DOHH2 (cell line): ENCODE measurements around the gene ARRDC2.
A peak's percentile ranks its signal among the peaks of the same experiment; 100 is the strongest.

Experiments used
- H3F3A ChIP-seq: fragments of 200-600 bp; sonication (generic), shearing (Covaris generic); 2 replicates; pipeline ENCODE4 v1.6.0; 2016; ENCODE audit warnings: antibody characterized with exemption, mild to moderate bottlenecking; ENCODE audit not compliant: control insufficient read depth, insufficient read depth
- H3K27ac ChIP-seq: fragments of 200-600 bp; sonication (generic); 2 replicates; pipeline ENCODE4 v1.5.1; 2014; ENCODE audit warnings: low read depth, mild to moderate bottlenecking, low read length, moderate library complexity
- H3K27me3 ChIP-seq: fragments of 200-600 bp; sonication (generic); 2 replicates; pipeline ENCODE4 v1.6.1; 2014; ENCODE audit warnings: mild to moderate bottlenecking, low read length, mixed read lengths; ENCODE audit not compliant: control insufficient read depth
- H3K36me3 ChIP-seq: fragments of 200-600 bp; sonication (generic); 2 replicates; pipeline ENCODE4 v1.6.1; 2014; ENCODE audit warnings: mild to moderate bottlenecking, low read length, moderate library complexity, mixed read lengths; ENCODE audit not compliant: control insufficient read depth
- H3K4me1 ChIP-seq: fragments of 200-600 bp; sonication (generic); 2 replicates; pipeline ENCODE4 v1.6.1; 2014; ENCODE audit warnings: mild to moderate bottlenecking, low read length, mixed read lengths; ENCODE audit not compliant: control insufficient read depth
- H3K4me2 ChIP-seq: fragments of 200-600 bp; sonication (generic); 2 replicates; pipeline ENCODE4 v1.6.0; 2014; ENCODE audit warnings: mild to moderate bottlenecking, low read length, moderate library complexity
- H3K4me3 ChIP-seq: fragments of 200-600 bp; sonication (generic); 2 replicates; pipeline ENCODE4 v1.5.1; 2014; ENCODE audit warnings: mild to moderate bottlenecking, low read length, mixed read lengths
- H3K79me2 ChIP-seq: fragments of 200-600 bp; sonication (generic); 2 replicates; pipeline ENCODE4 v1.6.1; 2014; ENCODE audit warnings: mild to moderate bottlenecking, low read length, mixed read lengths; ENCODE audit not compliant: control insufficient read depth
- H3K9me2 ChIP-seq: fragments of 200-600 bp; sonication (generic); replicated peaks from 2 replicates; pipeline ENCODE4 v1.6.1; 2014; ENCODE audit warnings: mild to moderate bottlenecking, low read length, mixed read lengths; ENCODE audit not compliant: control insufficient read depth
- H3K9me3 ChIP-seq: fragments of 200-600 bp; sonication (generic); 2 replicates; pipeline ENCODE4 v1.6.1; 2014; ENCODE audit warnings: antibody characterized with exemption, low read length, mixed read lengths; ENCODE audit not compliant: control insufficient read depth, insufficient read depth
- H4K20me1 ChIP-seq: fragments of 200-600 bp; sonication (generic); 2 replicates; pipeline ENCODE4 v1.6.0; 2014; ENCODE audit warnings: low read depth, mild to moderate bottlenecking, antibody characterized with exemption, low read length, moderate library complexity; ENCODE audit not compliant: control insufficient read depth, insufficient read depth
- CTCF ChIP-seq: fragments of 200-600 bp; sonication (generic); IDR thresholded peaks from one replicate; pipeline ENCODE4 v1.5.1; 2014; ENCODE audit warnings: antibody characterized with exemption, mild to moderate bottlenecking, low read depth, low read length; ENCODE audit not compliant: poor library complexity, severe bottlenecking
- EZH2phosphoT487 ChIP-seq: fragments of 200-600 bp; sonication (generic); IDR thresholded peaks from 2 replicates; pipeline ENCODE4 v1.6.1; 2017; ENCODE audit warnings: borderline replicate concordance, mild to moderate bottlenecking, antibody characterized with exemption, low read length, moderate library complexity, mixed read lengths

ARRDC2 gene

GRCh38 chr19:18041054-18041453 lies 33.1 kb downstream of the ARRDC2 start:
- no peaks in the 10 kb centered on the region for H3K9me2 ChIP-seq
- no peak for TF ChIP-seq EZH2phosphoT487
- H4K20me1 ChIP-seq, result no peaks in the 10 kb centered on the region

GRCh38 chr19:18043676-18044075 lies 35.7 kb downstream of the ARRDC2 start:
- no peaks in the 10 kb centered on the region for H3K36me3 ChIP-seq
- H4K20me1 ChIP-seq, result no peaks in the 10 kb centered on the region
- H3K4me1 ChIP-seq, result peaks cover 23% of the 10 kb centered on the region
- peaks cover 5% of the 10 kb centered on the region; the same call in 1 of the 2 replicates for H3F3A ChIP-seq
- 0 out of 2 replicates have a peak, but pooled peaks cover 2% of the 10 kb centered on the region for H3K27me3 ChIP-seq
- H3K9me2 ChIP-seq, result no peaks in the 10 kb centered on the region
- no peak overlapping the region for H3K27ac ChIP-seq
- no peak overlapping the region for H3K4me3 ChIP-seq
- H3K4me2 ChIP-seq, result no peak overlapping the region
- H3K79me2 ChIP-seq, result no peaks in the 10 kb centered on the region
- H3K9me3 ChIP-seq, result no peaks in the 10 kb centered on the region
- TF ChIP-seq CTCF (no peak), EZH2phosphoT487 (no peak)

More at GRCh38 chr19:18041054-18041453, 33.1 kb downstream of the ARRDC2 start:
- Histone ChIP-seq H3K27ac (no peak overlapping the region), H3K4me3 (no peak overlapping the region), H3K36me3 (no peaks in the 10 kb centered on the region), H3K9me3 (no peaks in the 10 kb centered on the region), H3K79me2 (no peaks in the 10 kb centered on the region), H3F3A (peaks cover 5% of the 10 kb centered on the region; the same call in 1 of the 2 replicates), H3K4me1 (peaks cover 23% of the 10 kb centered on the region), H3K27me3 (0 out of 2 replicates have a peak, but pooled peaks cover 2% of the 10 kb centered on the region), H3K4me2 (no peak overlapping the region)

- peak overlapping the region; percentile 52 for H3K4me3 ChIP-seq
- peak overlapping the region; percentile 22 for H3K27ac ChIP-seq
- 0 out of 2 replicates have a peak, but pooled peaks cover 2% of the 10 kb centered on the region for H3K27me3 ChIP-seq
These were observed 36.9 kb downstream of the ARRDC2 start for GRCh38 chr19:18044825-18045304.

More at GRCh38 chr19:18044825-18045304, 36.9 kb downstream of the ARRDC2 start:
- no peaks in the 10 kb centered on the region for H3K9me2 ChIP-seq
- peaks cover 5% of the 10 kb centered on the region; the same call in 1 of the 2 replicates for H3F3A ChIP-seq
- no peaks in the 10 kb centered on the region for H4K20me1 ChIP-seq
- H3K79me2 ChIP-seq, result no peaks in the 10 kb centered on the region
- H3K4me2 ChIP-seq, result peak overlapping the region; percentile 79
- peaks cover 23% of the 10 kb centered on the region for H3K4me1 ChIP-seq
- no peaks in the 10 kb centered on the region for H3K9me3 ChIP-seq
- TF ChIP-seq CTCF, result no peak
- TF ChIP-seq EZH2phosphoT487, result no peak
- no peaks in the 10 kb centered on the region for H3K36me3 ChIP-seq
